ENCODE measurements around the gene BCAP31. TPM values are rescaled to one million over a fixed set of nuclear protein-coding genes. Genes with fewer than 3 reads are reported as not detected.
"Not testable (repeated sequence)": the region's sequence is repeated elsewhere in the genome, so short reads cannot be mapped to it uniquely, and the experiment has no call there.

BCAP31 gene
- total RNA-seq, 6 donors from 2014 or later = 110 to 236 (median 132) TPM

- H3K4me3 ChIP-seq = no peak overlapping the region
- H3K27ac ChIP-seq = no peak overlapping the region
- TF ChIP-seq POLR2AphosphoS5 (IDR thresholded peaks at IDR 0.05) = no peak
- TF ChIP-seq EP300 (IDR thresholded peaks at IDR 0.05) = no peak
- TF ChIP-seq POLR2A (IDR thresholded peaks at IDR 0.05) = no peak
- TF ChIP-seq CTCF (IDR thresholded peaks at IDR 0.05) = no peak
- peaks cover 0 to 15% (median 2%) of the 10 kb centered on the region in 4 donors for H3K4me1 ChIP-seq
- H3K9me3 ChIP-seq = peaks cover 0 to 9% (median 0%) of the 10 kb centered on the region in 4 donors
- ATAC-seq (ENCODE audit: low FRiP score in 2 of 2) = no peak
- no peak for DNase-seq
- H3K27me3 ChIP-seq = no peaks in the 10 kb centered on the region
- 71 to 82% methylated on average over 15 to 24 of the region's 24 CpGs for WGBS, 2 donors
- no peaks in the 10 kb centered on the region for H3K36me3 ChIP-seq
These were observed 38.2 kb downstream of the BCAP31 start for GRCh38 chrX:153685751-153686696.

GRCh38 chrX:153685156-153685536, 39.0 kb downstream of the BCAP31 start:
- no peaks in the 10 kb centered on the region for H3K36me3 ChIP-seq
- TF ChIP-seq POLR2A (IDR thresholded peaks at IDR 0.05) = no peak
- no peak for TF ChIP-seq POLR2AphosphoS5 (IDR thresholded peaks at IDR 0.05)
- no peak for TF ChIP-seq EP300 (IDR thresholded peaks at IDR 0.05)
- no peak for TF ChIP-seq CTCF (IDR thresholded peaks at IDR 0.05)
- WGBS, 2 donors = 66% methylated on average over 14 of the region's 21 CpGs; no CpG with 5 or more reads in 1 of the 2 donors
- peak in 1 of 2 donors; percentile 53 for DNase-seq
- H3K4me3 ChIP-seq = no peak overlapping the region
- no peak overlapping the region for H3K27ac ChIP-seq
- peaks cover 0 to 15% (median 2%) of the 10 kb centered on the region in 4 donors for H3K4me1 ChIP-seq
- peaks cover 0 to 9% (median 0%) of the 10 kb centered on the region in 4 donors for H3K9me3 ChIP-seq
- no peak for ATAC-seq (ENCODE audit: low FRiP score in 2 of 2)
- no peaks in the 10 kb centered on the region for H3K27me3 ChIP-seq

GRCh38 chrX:153684467-153685155, 39.6 kb downstream of the BCAP31 start:
- no peak for ATAC-seq (ENCODE audit: low FRiP score in 2 of 2)
- H3K4me3 ChIP-seq = no peak overlapping the region
- peak in 1 of 2 donors; percentile 29 for DNase-seq
- WGBS, 2 donors = 45 to 51% methylated on average over 4 to 21 of the region's 21 CpGs
- no peak overlapping the region for H3K27ac ChIP-seq
- H3K36me3 ChIP-seq = no peaks in the 10 kb centered on the region
- H3K9me3 ChIP-seq = peaks cover 0 to 9% (median 0%) of the 10 kb centered on the region in 4 donors
- H3K4me1 ChIP-seq = peaks cover 0 to 15% (median 2%) of the 10 kb centered on the region in 4 donors
- TF ChIP-seq POLR2A (IDR thresholded peaks at IDR 0.05) (no peak), CTCF (IDR thresholded peaks at IDR 0.05) (no peak), EP300 (IDR thresholded peaks at IDR 0.05) (no peak), POLR2AphosphoS5 (IDR thresholded peaks at IDR 0.05) (no peak)
- no peaks in the 10 kb centered on the region for H3K27me3 ChIP-seq

- not testable (repeated sequence) for H3K9me3 ChIP-seq; H3K4me1 ChIP-seq; H3K36me3 ChIP-seq; DNase-seq; ATAC-seq (ENCODE audit: low FRiP score in 2 of 2); H3K27ac ChIP-seq; H3K4me3 ChIP-seq; H3K27me3 ChIP-seq
- 93 to 96% methylated on average over 5 to 8 of the region's 8 CpGs for WGBS, 2 donors
These were observed 40.7 kb downstream of the BCAP31 start for GRCh38 chrX:153683486-153683885.

GRCh38 chrX:153681175-153681574, 43.0 kb downstream of the BCAP31 start:
- H3K27me3 ChIP-seq = no peaks in the 10 kb centered on the region
- TF ChIP-seq CTCF (IDR thresholded peaks at IDR 0.05) (no peak), POLR2A (IDR thresholded peaks at IDR 0.05) (no peak), EP300 (IDR thresholded peaks at IDR 0.05) (no peak), POLR2AphosphoS5 (IDR thresholded peaks at IDR 0.05) (no peak)
- no peak for ATAC-seq (ENCODE audit: low FRiP score in 2 of 2)
- no peaks in the 10 kb centered on the region for H3K4me1 ChIP-seq
- peaks cover 0 to 9% (median 0%) of the 10 kb centered on the region in 4 donors for H3K9me3 ChIP-seq
- 72 to 81% methylated on average over 7 to 12 of the region's 12 CpGs for whole genome bisulfite sequencing, 2 donors
- H3K4me3 ChIP-seq = no peak overlapping the region
- no peak overlapping the region for H3K27ac ChIP-seq
- DNase-seq = no peak
- no peaks in the 10 kb centered on the region for H3K36me3 ChIP-seq
